Natural killer cell (primary cell): ENCODE measurements around the gene ANKLE1. TPM values are rescaled to one million over a fixed set of nuclear protein-coding genes. Genes with fewer than 3 reads are reported as not detected.
A peak's percentile ranks its signal among the peaks of the same experiment; 100 is the strongest.

Experiments
- ATAC-seq, 3 donors: fragments of 150-1000 bp in 2 of 3; fragments of 200-7000 bp in 1 of 3; cut with Tn5 transposase; 1 replicate in 1 of 3; 2 replicates in 2 of 3; pipeline ENCODE4 v1.10.0; 2021; ENCODE audit warnings: mild to moderate bottlenecking in 2 of 3, moderate library complexity in 2 of 3
- DNase-seq, 2 donors: peaks; one replicate each; pipeline versions ENCODE4 v3.0.0 to v3.0.0-alpha.2; 2013 to 2021; ENCODE audit warnings: mixed read lengths in 1 of 2
- H3K27ac ChIP-seq: one replicate; pipeline ENCODE4 v1.5.1; 2013; ENCODE audit warnings: mild to moderate bottlenecking, low read length
- H3K27me3 ChIP-seq: one replicate; pipeline ENCODE4 v1.6.1; 2013; ENCODE audit warnings: low read length; ENCODE audit not compliant: control insufficient read depth, insufficient read depth
- H3K36me3 ChIP-seq: one replicate; pipeline ENCODE4 v1.6.1; 2013; ENCODE audit warnings: low read length; ENCODE audit not compliant: control insufficient read depth, insufficient read depth
- H3K4me1 ChIP-seq: one replicate; pipeline ENCODE4 v1.6.1; 2013; ENCODE audit warnings: low read length; ENCODE audit not compliant: control insufficient read depth, insufficient read depth
- H3K4me3 ChIP-seq: one replicate; pipeline ENCODE4 v1.5.1; 2013; ENCODE audit warnings: low read length
- H3K9me3 ChIP-seq: one replicate; pipeline ENCODE4 v1.6.1; 2013; ENCODE audit warnings: low read length; ENCODE audit not compliant: control insufficient read depth, insufficient read depth
- H3K27ac Mint-ChIP-seq, 2 donors: one replicate each; pipeline ENCODE4 v1.8.0; 2022; ENCODE audit warnings: mild to moderate bottlenecking in 2 of 2, mixed read lengths in 2 of 2, moderate library complexity in 1 of 2
- H3K27me3 Mint-ChIP-seq, 2 donors: one replicate each; pipeline ENCODE4 v1.8.0; 2022; ENCODE audit warnings: low read depth in 2 of 2, mixed read lengths in 2 of 2
- H3K36me3 Mint-ChIP-seq: one replicate; pipeline ENCODE4 v1.8.0; 2022; ENCODE audit warnings: mixed read lengths
- H3K4me1 Mint-ChIP-seq, 2 donors: one replicate each; pipeline ENCODE4 v1.8.0; 2022; ENCODE audit warnings: mixed read lengths in 2 of 2
- H3K4me3 Mint-ChIP-seq: one replicate; pipeline ENCODE4 v1.8.0; 2022; ENCODE audit warnings: mild to moderate bottlenecking, moderate library complexity, mixed read lengths
- H3K9me3 Mint-ChIP-seq, 2 donors: one replicate each; pipeline ENCODE4 v1.8.0; 2022; ENCODE audit warnings: mixed read lengths in 2 of 2
- CTCF ChIP-seq: fragments of 200-600 bp; IDR thresholded peaks from one replicate; pipeline ENCODE4 v1.8.0; 2022; ENCODE audit warnings: antibody characterized with exemption
- WGBS: methylation state at CpG from one replicate; pipeline ENCODE4 v1.1.7; 2013; ENCODE audit warnings: missing lambda C conversion rate; ENCODE audit not compliant: insufficient coverage; 5-methylcytosine and 5-hydroxymethylcytosine counted together
- intact Hi-C: fragments of 100-400 bp; cut with micrococcal nuclease; formaldehyde crosslinking; loops from one replicate; pipeline ENCODE4 v1.14.2; 2022
- total RNA-seq, 4 donors: library from RNA; stranded (reverse); fragments of 120-200 nt in 1 of 4; gene quantifications; one replicate each; pipeline versions ENCODE4 v1.2.3 to v1.2.4, GENCODE V29; 2013 to 2022

Gene ANKLE1
- total RNA-seq, 3 donors from 2014 or later (not counting 1 experiment from before 2014, with no cell fraction given): 1.3 to 3.6 (median 2.0) TPM

- ATAC-seq (no peak), DNase-seq (no peak)
- no peaks in the 10 kb centered on the region for H3K27me3 Mint-ChIP-seq
- Histone ChIP-seq H3K4me3 (no peak overlapping the region), H3K9me3 (peaks cover 3% of the 10 kb centered on the region), H3K4me1 (peaks cover 9% of the 10 kb centered on the region), H3K27me3 (no peaks in the 10 kb centered on the region), H3K36me3 (no peaks in the 10 kb centered on the region), H3K27ac (no peak overlapping the region)
- no peaks in the 10 kb centered on the region for H3K9me3 Mint-ChIP-seq
- no peak overlapping the region for H3K4me3 Mint-ChIP-seq
- intact Hi-C loops: no loop called here
- H3K27ac Mint-ChIP-seq: no peak overlapping the region
- peaks cover 0 to 10% of the 10 kb centered on the region in 2 donors for H3K4me1 Mint-ChIP-seq
- H3K36me3 Mint-ChIP-seq: no peaks in the 10 kb centered on the region
- no peak for TF ChIP-seq CTCF
- WGBS: 91% methylated on average over 4 of the region's 4 CpGs
These were observed 14.6 kb downstream of the ANKLE1 start for GRCh38 chr19:17296273-17296672.

DNA sequence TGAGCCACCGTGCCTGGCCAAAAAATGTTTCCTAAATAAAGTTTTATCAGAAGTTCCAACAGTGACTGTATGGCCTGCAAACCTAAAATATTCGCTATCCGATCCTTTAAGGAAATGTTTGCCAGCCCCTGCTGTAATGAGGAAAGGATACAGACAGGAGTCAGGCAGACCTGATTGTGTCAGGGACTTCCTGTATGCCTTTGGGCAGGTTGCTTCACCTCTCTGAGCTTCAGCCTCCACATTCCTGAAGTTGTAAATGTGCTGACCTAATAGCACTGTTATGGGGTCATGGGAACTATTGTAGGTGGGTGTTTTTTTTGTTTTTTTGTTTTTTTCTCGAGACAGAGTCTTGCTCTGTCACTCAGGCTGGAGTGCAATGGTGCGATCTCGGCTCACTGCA is 15.3 kb downstream of the ANKLE1 start:
- TF ChIP-seq CTCF: no peak
- H3K9me3 Mint-ChIP-seq: no peaks in the 10 kb centered on the region
- intact Hi-C loops: no loop called here
- no peaks in the 10 kb centered on the region for H3K27me3 ChIP-seq
- over 99% methylated on average over 6 of the region's 6 CpGs for WGBS
- H3K4me3 Mint-ChIP-seq: no peak overlapping the region
- ATAC-seq (no peak), DNase-seq (no peak)
- peaks cover 0 to 7% of the 10 kb centered on the region in 2 donors for H3K4me1 Mint-ChIP-seq
- no peak overlapping the region for H3K4me3 ChIP-seq
- no peak overlapping the region for H3K27ac Mint-ChIP-seq
- no peaks in the 10 kb centered on the region for H3K36me3 Mint-ChIP-seq
- no peaks in the 10 kb centered on the region for H3K36me3 ChIP-seq
- peaks cover 3% of the 10 kb centered on the region for H3K9me3 ChIP-seq
- H3K27ac ChIP-seq: no peak overlapping the region
- no peaks in the 10 kb centered on the region for H3K27me3 Mint-ChIP-seq
- H3K4me1 ChIP-seq: peaks cover 7% of the 10 kb centered on the region

DNA sequence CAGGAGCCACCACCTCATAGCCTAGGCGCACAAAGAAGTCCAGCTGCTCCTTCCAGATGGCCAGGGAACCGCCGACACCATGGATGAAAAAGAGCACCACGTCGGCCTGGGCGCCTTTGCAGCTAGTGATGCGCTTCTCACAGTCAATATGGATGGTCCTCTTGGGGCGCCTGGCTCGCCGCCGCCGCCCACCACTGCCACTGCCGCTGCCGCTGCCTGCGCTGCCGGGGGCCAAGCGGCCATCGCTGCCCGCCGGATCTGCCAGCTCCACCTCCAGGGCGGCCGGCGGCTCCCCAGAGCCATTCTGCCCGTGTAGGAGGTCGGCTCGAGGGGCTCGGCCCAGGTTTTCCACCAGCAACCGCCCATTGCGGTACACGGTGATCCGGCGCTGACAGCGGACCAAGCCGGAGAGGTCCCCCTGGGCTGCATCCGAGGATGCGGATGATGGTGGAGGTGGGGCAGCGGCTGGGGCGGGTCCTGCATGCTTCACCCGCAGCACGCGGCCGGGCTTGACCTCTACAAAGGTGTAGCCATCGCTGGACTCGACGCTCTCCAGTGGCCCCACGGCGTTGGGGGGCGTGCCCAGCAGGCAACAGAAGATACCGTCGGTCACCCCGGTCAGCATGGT is 19.4 kb downstream of the ANKLE1 start:
- H3K36me3 Mint-ChIP-seq: no peaks in the 10 kb centered on the region
- H3K27ac Mint-ChIP-seq: peak overlapping the region in 1 of 2 donors; percentile 89
- 96% methylated on average over 51 of the region's 51 CpGs for WGBS
- TF ChIP-seq CTCF: no peak
- peaks cover 15 to 24% of the 10 kb centered on the region in 2 donors for H3K4me1 Mint-ChIP-seq
- peaks cover 3% of the 10 kb centered on the region for H3K9me3 ChIP-seq
- no peaks in the 10 kb centered on the region for H3K9me3 Mint-ChIP-seq
- DNase-seq (no peak), ATAC-seq (no peak)
- no peaks in the 10 kb centered on the region for H3K27me3 ChIP-seq
- intact Hi-C loops: no loop called here
- no peak overlapping the region for H3K4me3 ChIP-seq
- peaks cover 32% of the 10 kb centered on the region for H3K4me1 ChIP-seq
- no peaks in the 10 kb centered on the region for H3K36me3 ChIP-seq
- H3K27me3 Mint-ChIP-seq: no peaks in the 10 kb centered on the region
- H3K27ac ChIP-seq: no peak overlapping the region
- H3K4me3 Mint-ChIP-seq: peak overlapping the region; percentile 9
